Neural crest cell (in vitro differentiated cells): ENCODE measurements around the gene LUC7L. TPM values are rescaled to one million over a fixed set of nuclear protein-coding genes. Genes with fewer than 3 reads are reported as not detected.

ENCODE experiments used
- DNase-seq: peaks from one replicate; pipeline ENCODE4 v3.0.0; 2021; ENCODE audit warnings: low read depth, mixed read lengths, low spot score
- H3K27ac Mint-ChIP-seq: one replicate; pipeline ENCODE4 v1.8.0; 2021; ENCODE audit warnings: mild to moderate bottlenecking, mixed read lengths; ENCODE audit not compliant: unreplicated experiment
- H3K27me3 Mint-ChIP-seq: 2 replicates; pipeline ENCODE4 v1.8.0; 2021; ENCODE audit warnings: low read depth, mild to moderate bottlenecking, mixed read lengths
- H3K36me3 Mint-ChIP-seq: 2 replicates; pipeline ENCODE4 v1.8.0; 2021; ENCODE audit warnings: low read depth, mild to moderate bottlenecking, mixed read lengths
- H3K4me1 Mint-ChIP-seq: 2 replicates; pipeline ENCODE4 v1.8.0; 2021; ENCODE audit warnings: mixed read lengths
- H3K4me3 Mint-ChIP-seq: one replicate; pipeline ENCODE4 v1.8.0; 2021; ENCODE audit warnings: mild to moderate bottlenecking, mixed read lengths
- H3K9me3 Mint-ChIP-seq: 2 replicates; pipeline ENCODE4 v1.8.0; 2021; ENCODE audit warnings: mixed read lengths
- CTCF ChIP-seq: fragments of 200-600 bp; sonication (generic); conservative IDR thresholded peaks from 2 replicates; pipeline ENCODE4 v1.5.0; 2021; ENCODE audit warnings: antibody characterized with exemption, mild to moderate bottlenecking
- long read RNA-seq: library from polyadenylated mRNA; unstranded; transcript quantifications from one replicate; pipeline ENCODE4 v2.0.0, GENCODE V29; 2020
- total RNA-seq: library from RNA; stranded (reverse); gene quantifications from 2 replicates; pipeline ENCODE4 v1.2.1, GENCODE V29; 2021

LUC7L gene
- total RNA-seq, result 177 and 192 TPM in 2 replicates
- long read RNA-seq, transcript LUC7L-201 (10 exons, 1,456 nt), result major isoform, 21 of 88 reads
- long read RNA-seq, partial matches to known transcripts, result 43 of 88 reads
- long read RNA-seq, other reads (novel, unspliced or antisense), result 17 of 88 reads

- DNase-seq, result peak; percentile 91
- Mint-ChIP-seq H3K4me1 (peaks cover 29% of the 10 kb centered on the region), H3K36me3 (peaks cover 7% of the 10 kb centered on the region), H3K27ac (peak within 1 kb of the TSS; percentile 98), H3K9me3 (no peaks in the 10 kb centered on the region), H3K4me3 (peak within 1 kb of the TSS; percentile 94), H3K27me3 (no peaks in the 10 kb centered on the region)
- TF ChIP-seq CTCF, result no peak
These were observed at the start of gene LUC7L for GRCh38 chr16:228852-229730. TSS of gene LUC7L (minus strand) at chr16:229449. CDS start at chr16:229339, 110 bp downstream.

GRCh38 chr16:278863-279366, 49.7 kb upstream of the LUC7L start:
- TF ChIP-seq CTCF, result no peak
- DNase-seq, result no peak
- H3K4me1 Mint-ChIP-seq, result no peaks in the 10 kb centered on the region
- H3K27me3 Mint-ChIP-seq, result peaks cover 61% of the 10 kb centered on the region
- H3K9me3 Mint-ChIP-seq, result no peaks in the 10 kb centered on the region
- no peak overlapping the region for H3K27ac Mint-ChIP-seq
- H3K36me3 Mint-ChIP-seq, result no peaks in the 10 kb centered on the region
- H3K4me3 Mint-ChIP-seq, result peak overlapping the region; percentile 21

GRCh38 chr16:276426-277077, 47.3 kb upstream of the LUC7L start:
- Mint-ChIP-seq H3K4me3 (peak overlapping the region; percentile 80), H3K9me3 (no peaks in the 10 kb centered on the region), H3K4me1 (no peaks in the 10 kb centered on the region), H3K27me3 (peaks cover 60% of the 10 kb centered on the region), H3K27ac (no peak overlapping the region), H3K36me3 (no peaks in the 10 kb centered on the region)
- TF ChIP-seq CTCF, result no peak
- no peak for DNase-seq

DNA sequence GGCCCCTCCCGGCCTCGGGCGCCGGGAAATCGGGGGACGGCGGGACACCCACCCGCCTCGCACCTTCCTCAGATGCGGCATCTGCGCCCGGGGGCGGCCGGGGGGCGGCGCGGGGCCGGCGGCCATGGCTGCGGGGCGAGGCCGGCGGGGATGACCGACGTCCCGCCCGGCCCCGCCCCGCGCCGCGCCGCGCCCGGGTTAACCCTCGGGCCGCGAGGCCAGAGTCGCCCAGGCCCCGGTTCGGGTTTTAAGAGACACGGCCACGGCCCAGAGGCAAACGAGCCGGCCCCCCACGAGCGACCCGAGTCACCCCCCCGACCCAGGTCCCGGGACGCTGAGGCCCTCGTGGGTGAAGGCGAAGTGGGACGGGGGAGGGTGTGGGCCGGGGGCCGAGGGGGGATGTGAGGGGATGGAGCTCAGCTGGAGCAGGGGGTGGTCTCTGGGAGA, 46.6 kb upstream of the LUC7L start, which contains the start of gene RGS11:
Gene RGS11 (minus strand): TSS at position 159 of the 447 bp plus-strand sequence. CDS start 33 bp downstream, at position 126.
- DNase-seq, result no peak
- Mint-ChIP-seq H3K27me3 (peaks cover 54% of the 10 kb centered on the region), H3K36me3 (no peaks in the 10 kb centered on the region), H3K27ac (no peak within 1 kb of the TSS), H3K9me3 (no peaks in the 10 kb centered on the region), H3K4me1 (no peaks in the 10 kb centered on the region), H3K4me3 (peak within 1 kb of the TSS; percentile 80)
- TF ChIP-seq CTCF, result no peak

DNA sequence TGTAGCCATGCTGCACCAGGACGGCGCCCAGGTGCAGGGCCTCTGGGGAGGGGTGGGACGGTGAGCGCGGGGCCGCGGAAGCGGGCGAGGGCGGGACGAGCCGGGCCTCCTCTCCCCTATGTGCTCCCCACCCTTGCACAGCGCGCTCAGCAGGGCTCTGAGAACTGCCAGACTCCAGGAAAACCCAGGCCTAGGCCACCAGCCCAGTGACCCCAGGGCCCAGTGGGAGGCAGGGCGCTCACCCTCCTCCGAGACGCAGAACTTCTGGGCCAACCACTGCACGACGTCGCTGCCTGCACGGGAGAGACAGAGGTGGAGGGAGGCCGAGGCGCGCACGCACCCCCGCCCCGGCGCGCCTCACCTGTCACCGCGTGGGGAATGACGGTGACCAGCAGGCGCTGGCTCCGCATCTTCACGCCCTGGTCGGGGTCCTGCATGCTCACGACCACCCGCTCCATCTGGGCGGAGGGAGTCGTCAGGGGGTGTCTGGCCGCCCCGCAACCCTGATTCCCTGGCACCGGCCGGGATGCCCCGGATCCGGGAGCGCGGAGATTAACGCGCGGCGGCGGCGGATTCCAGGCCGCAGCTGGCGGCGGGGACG, 45.9 kb upstream of the LUC7L start:
- H3K9me3 Mint-ChIP-seq, result no peaks in the 10 kb centered on the region
- no peak overlapping the region for H3K27ac Mint-ChIP-seq
- H3K4me1 Mint-ChIP-seq, result no peaks in the 10 kb centered on the region
- no peak overlapping the region for H3K4me3 Mint-ChIP-seq
- no peak for TF ChIP-seq CTCF
- no peaks in the 10 kb centered on the region for H3K36me3 Mint-ChIP-seq
- no peak for DNase-seq
- H3K27me3 Mint-ChIP-seq, result peaks cover 53% of the 10 kb centered on the region
